GM12865 (cell line): ENCODE results near the gene SFXN4.

ENCODE experiments used
- DNase-seq: peaks from one replicate; pipeline ENCODE4 v3.0.0; 2010; ENCODE audit warnings: low read depth
- H3K4me3 ChIP-seq: 2 replicates; pipeline ENCODE4 v1.5.1; 2011; ENCODE audit warnings: mild to moderate bottlenecking, low read depth, low read length, control low read depth
- CTCF ChIP-seq: IDR thresholded peaks from 2 replicates; pipeline ENCODE4 v1.5.1; 2011; ENCODE audit warnings: low read length, control low read depth, low read depth, inconsistent platforms; ENCODE audit not compliant: insufficient read depth; ENCODE audit errors: missing control alignments

Gene SFXN4

GRCh38 chr10:119177708-119178371, 12.3 kb upstream of the SFXN4 start:
- DNase-seq = peak; percentile 53
- peak overlapping the region; percentile 64 for H3K4me3 ChIP-seq
- no peak for TF ChIP-seq CTCF

DNA sequence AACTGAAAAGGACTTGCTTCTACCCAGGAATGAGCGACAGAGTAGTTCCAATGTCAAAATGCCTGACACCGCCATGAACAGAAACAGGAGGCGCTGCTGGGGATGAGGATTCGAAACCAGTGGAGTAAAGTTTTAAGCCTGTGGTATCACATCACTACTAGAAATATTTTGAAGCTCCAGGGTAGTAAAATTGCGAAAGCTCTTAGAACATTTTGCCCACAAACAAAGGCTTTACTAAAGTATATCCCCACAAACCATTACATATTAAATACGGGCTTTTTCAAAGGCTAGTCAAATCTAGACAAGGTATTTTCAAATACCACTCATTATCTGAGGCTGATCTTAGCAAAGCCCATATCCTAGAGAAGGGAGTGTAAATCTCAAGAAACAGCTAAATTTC, 10.7 kb upstream of the SFXN4 start:
- H3K4me3 ChIP-seq = no peak overlapping the region
- no peak for TF ChIP-seq CTCF
- no peak for DNase-seq

DNA sequence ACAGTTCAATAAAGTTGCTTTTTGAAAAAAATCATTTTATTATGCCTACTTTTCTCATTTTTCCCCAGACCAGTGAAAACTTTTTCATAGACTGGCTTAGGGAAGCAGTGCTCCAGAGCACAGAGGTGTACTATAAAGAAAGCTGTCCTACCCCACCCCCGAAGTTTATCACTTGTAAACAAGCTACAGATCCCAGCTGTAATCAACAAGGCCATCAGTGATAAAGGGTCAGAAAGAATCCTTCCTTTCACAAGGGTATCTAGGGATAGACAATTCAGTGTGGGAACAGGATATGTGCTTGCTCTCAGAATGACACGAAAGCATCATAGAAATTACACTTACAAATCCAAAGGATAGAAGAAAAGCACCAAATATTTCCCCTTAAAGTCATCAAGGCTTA, 8.6 kb upstream of the SFXN4 start:
- no peak overlapping the region for H3K4me3 ChIP-seq
- no peak for DNase-seq
- TF ChIP-seq CTCF = no peak

- no peak for TF ChIP-seq CTCF
Observed at GRCh38 chr10:119167041-119167440, 1.5 kb upstream of the SFXN4 start.

DNA sequence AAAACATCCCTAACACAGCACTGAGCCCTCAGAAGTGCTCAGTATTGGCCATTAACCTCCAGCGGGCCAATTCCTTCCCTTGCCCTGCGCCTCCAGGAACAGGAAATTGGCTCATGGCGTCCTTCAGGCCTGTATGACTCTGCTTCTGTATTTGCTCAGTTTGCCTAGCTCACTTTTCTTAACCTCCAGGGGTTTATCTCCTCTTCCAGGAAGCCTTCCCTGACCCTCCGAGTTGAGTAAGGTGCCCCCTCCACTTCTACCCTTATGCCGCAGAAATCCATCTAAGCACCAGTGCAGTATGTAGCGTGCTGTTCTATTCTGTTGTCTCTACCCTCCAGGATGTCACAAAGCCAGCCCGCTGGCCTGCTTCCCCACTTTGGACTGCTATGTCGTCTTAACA, 1.1 kb upstream of the SFXN4 start:
- H3K4me3 ChIP-seq = no peak overlapping the region; the same call in 1 of the 2 replicates
- TF ChIP-seq CTCF = no peak
- DNase-seq = no peak

More at GRCh38 chr10:119167041-119167440, 1.5 kb upstream of the SFXN4 start:
- no peak overlapping the region for H3K4me3 ChIP-seq
- DNase-seq = no peak

GRCh38 chr10:119166118-119166500, 595 bp upstream of the SFXN4 start:
- no peak for TF ChIP-seq CTCF
- H3K4me3 ChIP-seq = peak overlapping the region; percentile 97
- DNase-seq = no peak
